Measurements from ENCODE around the gene NKX2-8.

The NKX2-8 gene

DNA sequence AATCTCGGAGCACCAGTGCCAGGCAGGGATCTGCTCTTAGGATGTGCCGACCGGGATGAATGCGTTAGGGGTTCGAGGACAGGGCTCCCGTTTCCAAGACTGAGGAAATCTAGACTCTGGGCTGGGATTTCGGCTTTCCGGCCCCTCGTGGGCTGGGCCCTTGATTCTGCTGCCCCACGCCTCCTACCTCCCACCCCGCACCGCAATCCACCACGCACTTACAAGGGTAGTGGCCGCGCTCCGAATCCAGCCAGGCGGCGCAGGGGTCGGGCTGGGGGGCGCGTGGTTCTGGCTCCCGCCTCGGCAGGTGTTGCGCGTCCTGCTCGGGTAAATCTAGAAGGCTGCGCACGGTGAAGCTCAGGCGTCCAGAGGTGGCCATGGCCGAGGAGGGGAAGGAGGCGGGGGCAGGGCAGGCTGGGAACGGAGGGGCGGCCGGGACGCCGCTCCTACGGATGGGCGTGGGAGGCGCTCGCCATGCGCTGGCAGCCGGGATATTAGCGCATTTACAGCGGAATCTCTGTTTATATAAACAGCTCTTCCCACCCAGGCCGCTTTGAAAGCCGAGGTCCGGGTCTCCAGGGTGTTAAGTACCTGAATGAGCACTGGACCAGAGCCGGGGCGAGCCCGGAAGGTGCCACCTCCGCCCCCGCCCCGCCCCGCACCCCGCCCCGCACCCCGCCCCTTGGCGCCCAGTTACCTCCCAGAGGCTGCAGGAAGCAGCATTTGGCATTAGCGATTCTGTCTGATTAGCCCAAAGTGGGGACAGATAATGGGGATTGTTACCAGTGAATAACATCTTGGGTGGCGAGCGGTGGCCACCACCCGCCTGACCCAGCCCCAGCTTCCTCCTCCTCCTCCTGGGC lies at the start of gene NKX2-8:
NKX2-8 (minus strand) TSS at position 604 of the 863 bp plus-strand sequence; CDS start at position 379, 225 bp downstream.
- Mint-ChIP-seq H3K27me3 (peaks cover 65% of the 10 kb centered on the region), H3K4me3 (no peak within 1 kb of the TSS)

DNA sequence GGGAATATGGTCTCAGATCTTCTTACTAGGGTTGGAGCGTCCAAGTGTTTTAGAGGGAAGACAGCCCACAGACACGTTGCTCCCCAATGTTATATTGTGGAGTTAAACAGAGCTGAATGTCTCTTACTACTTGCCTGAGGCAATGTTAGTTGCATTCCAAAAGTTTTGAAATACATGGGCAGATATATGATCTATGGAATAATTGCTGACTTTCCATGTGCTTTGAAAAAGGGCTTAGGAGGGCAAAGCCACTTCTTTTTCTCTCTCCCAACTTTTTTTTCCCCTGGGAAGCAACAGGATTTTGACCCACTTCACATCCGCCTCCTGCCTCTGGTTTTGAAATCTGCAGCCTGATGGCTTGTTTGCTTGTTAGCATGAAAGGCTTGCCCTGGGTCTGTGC lies 45.6 kb upstream of the NKX2-8 start:
- Mint-ChIP-seq H3K4me3 (no peak overlapping the region), H3K9me3 (peaks cover 12% of the 10 kb centered on the region), H3K36me3 (ENCODE audit: insufficient read depth) (no peaks in the 10 kb centered on the region), H3K27ac (ENCODE audit: low read depth) (no peak overlapping the region), H3K27me3 (no peaks in the 10 kb centered on the region), H3K4me1 (no peaks in the 10 kb centered on the region)
- DNase-seq (ENCODE audit: low spot score in 2 of 2) (no peak), ATAC-seq (replicated peaks; ENCODE audit: extremely low read depth, poor library complexity, severe bottlenecking) (no peak)

More for the DNA sequence above, at the start of gene NKX2-8:
- no peaks in the 10 kb centered on the region for H3K9me3 Mint-ChIP-seq
- DNase-seq (ENCODE audit: low spot score in 2 of 2) (no peak), ATAC-seq (replicated peaks; ENCODE audit: extremely low read depth, poor library complexity, severe bottlenecking) (no peak)
- H3K4me1 Mint-ChIP-seq, result no peaks in the 10 kb centered on the region
- no peaks in the 10 kb centered on the region for H3K36me3 Mint-ChIP-seq (ENCODE audit: insufficient read depth)
- no peak within 1 kb of the TSS for H3K27ac Mint-ChIP-seq (ENCODE audit: low read depth)

DNA sequence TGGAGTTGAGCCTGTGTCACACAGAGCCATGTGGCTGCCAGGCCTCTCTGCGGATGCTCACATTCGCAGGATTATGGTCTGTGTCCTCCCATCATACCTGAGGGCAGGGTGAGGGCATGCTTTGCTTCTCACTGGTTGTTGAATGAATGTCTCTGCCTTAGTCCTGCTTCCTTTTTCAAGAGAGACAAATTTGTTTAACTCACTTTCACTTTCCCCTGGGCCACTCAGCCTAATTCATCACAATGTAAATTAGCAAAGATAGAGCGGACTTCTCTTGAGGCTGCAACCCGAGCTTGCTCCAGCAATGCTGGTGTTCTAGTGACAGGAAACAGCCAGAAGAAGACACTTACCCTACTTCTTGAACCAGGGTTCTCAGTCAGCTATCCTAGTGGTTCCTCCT lies 43.7 kb upstream of the NKX2-8 start:
- Mint-ChIP-seq H3K4me3 (no peak overlapping the region), H3K9me3 (peaks cover 12% of the 10 kb centered on the region), H3K27me3 (no peaks in the 10 kb centered on the region), H3K4me1 (no peaks in the 10 kb centered on the region), H3K36me3 (ENCODE audit: insufficient read depth) (no peaks in the 10 kb centered on the region), H3K27ac (ENCODE audit: low read depth) (no peak overlapping the region)
- ATAC-seq (replicated peaks; ENCODE audit: extremely low read depth, poor library complexity, severe bottlenecking) (no peak), DNase-seq (ENCODE audit: low spot score in 2 of 2) (no peak)

DNA sequence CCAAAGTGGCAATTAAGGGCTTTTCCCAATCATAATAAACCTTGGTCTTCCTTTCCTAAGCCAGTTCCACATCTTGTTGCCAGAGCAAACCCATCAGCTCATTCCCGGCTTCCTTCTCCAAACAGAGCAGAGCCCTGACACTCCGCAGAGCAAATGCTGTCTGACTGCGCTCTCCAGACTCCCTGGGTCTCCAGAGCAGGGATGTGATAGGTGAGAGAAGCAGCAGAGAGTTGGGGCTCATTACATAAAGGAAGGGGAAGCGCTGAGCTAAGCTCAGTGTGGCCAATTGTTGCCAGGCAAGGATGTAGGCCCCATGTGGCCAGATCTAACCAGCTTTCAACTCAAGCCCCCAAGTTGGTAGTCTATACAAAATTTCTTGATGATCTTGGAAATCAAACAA lies 43.0 kb upstream of the NKX2-8 start:
- ATAC-seq (replicated peaks; ENCODE audit: extremely low read depth, poor library complexity, severe bottlenecking), result no peak
- Mint-ChIP-seq H3K9me3 (peaks cover 6% of the 10 kb centered on the region), H3K36me3 (ENCODE audit: insufficient read depth) (no peaks in the 10 kb centered on the region), H3K4me1 (no peaks in the 10 kb centered on the region), H3K4me3 (no peak overlapping the region), H3K27me3 (no peaks in the 10 kb centered on the region), H3K27ac (ENCODE audit: low read depth) (no peak overlapping the region)
- no peak for DNase-seq (ENCODE audit: low spot score in 2 of 2)

DNA sequence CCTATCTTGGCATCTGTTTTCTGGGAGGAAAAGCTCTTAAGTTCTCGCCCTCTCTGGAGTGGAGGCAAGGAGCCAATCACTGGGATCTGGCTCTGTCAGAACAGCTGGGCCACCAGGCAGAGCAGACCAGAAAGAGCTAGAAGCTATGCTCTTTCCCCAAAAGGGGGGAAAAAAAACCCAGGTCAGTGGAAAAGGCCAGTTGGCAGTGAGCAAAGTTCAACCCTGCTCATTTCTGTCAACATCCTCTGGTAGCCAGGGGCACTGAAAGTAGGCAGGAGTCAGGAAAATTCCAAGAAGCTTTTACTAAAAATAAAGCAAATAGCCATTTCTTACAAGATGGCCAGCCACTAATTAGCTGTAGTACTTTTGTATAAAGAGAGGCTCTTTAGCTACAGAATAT lies 42.6 kb upstream of the NKX2-8 start:
- Mint-ChIP-seq H3K9me3 (peaks cover 1% of the 10 kb centered on the region), H3K4me1 (no peaks in the 10 kb centered on the region), H3K27ac (ENCODE audit: low read depth) (no peak overlapping the region), H3K36me3 (ENCODE audit: insufficient read depth) (no peaks in the 10 kb centered on the region), H3K4me3 (no peak overlapping the region), H3K27me3 (no peaks in the 10 kb centered on the region)
- ATAC-seq (replicated peaks; ENCODE audit: extremely low read depth, poor library complexity, severe bottlenecking), result no peak
- DNase-seq (ENCODE audit: low spot score in 2 of 2), result no peak

DNA sequence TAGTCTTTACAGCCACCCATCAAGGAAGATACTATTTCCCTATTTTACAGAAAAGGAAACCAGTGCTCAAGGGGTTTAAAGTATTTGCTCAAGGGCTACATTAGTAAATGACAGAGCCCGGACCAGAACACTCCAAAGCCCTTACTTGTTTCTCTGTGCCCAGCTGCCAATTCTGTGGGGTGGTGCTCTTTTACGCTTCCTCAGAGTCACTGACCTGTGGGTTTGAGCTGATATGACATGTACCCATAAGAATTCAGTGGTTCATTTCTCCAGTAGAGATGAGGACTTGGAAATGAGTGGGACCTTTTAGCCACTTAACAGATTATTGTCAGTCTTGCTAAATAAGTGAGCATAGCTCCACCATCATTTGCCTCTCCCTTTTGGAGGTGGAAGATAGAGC lies 37.4 kb upstream of the NKX2-8 start:
- Mint-ChIP-seq H3K27ac (ENCODE audit: low read depth) (no peak overlapping the region), H3K9me3 (no peaks in the 10 kb centered on the region)
- no peak for DNase-seq (ENCODE audit: low spot score in 2 of 2)

DNA sequence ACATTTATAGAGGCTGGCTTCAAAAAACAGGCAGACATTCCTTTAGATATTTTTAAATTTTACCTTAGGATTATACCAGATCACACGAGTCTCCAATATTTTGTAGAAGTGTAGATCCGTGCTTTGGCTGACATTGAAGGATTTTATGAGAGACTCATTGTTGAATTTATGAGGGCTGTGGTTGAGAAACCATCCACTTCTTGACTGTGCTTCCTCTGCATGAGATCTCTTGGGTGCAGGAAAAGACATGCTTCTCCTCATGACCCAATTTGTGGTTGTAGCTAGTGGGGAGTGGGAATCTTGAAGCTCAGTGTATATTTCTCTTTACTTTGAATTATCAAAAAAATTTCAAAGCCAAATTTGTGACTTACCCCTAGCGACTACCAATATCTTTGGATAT lies 36.7 kb upstream of the NKX2-8 start:
- no peaks in the 10 kb centered on the region for H3K9me3 Mint-ChIP-seq
- no peaks in the 10 kb centered on the region for H3K4me1 Mint-ChIP-seq
- no peaks in the 10 kb centered on the region for H3K27me3 Mint-ChIP-seq

More for the DNA sequence above, 37.4 kb upstream of the NKX2-8 start:
- Mint-ChIP-seq H3K4me1 (no peaks in the 10 kb centered on the region), H3K36me3 (ENCODE audit: insufficient read depth) (peaks cover 2% of the 10 kb centered on the region), H3K4me3 (no peak overlapping the region), H3K27me3 (no peaks in the 10 kb centered on the region)
- no peak for ATAC-seq (replicated peaks; ENCODE audit: extremely low read depth, poor library complexity, severe bottlenecking)

DNA sequence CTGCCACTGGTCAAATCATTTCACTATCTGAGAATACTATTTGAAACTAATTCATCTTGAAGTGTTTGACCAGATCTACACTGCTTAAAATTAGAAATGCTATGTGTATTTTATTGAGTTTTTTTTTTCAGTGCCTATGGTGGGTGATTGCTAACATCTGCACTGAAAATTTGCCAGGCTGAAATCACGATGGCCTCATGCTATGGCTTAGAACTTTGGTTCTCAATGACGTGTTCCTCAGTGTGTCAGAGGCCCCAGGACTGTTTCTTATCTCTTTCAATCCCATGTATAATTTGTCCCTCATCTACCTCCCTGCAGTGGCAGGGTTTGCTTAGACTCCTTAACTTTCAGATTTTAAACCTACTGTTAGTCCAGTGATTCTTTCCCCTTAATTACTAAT lies 36.2 kb upstream of the NKX2-8 start:
- DNase-seq (ENCODE audit: low spot score in 2 of 2), result no peak
- no peak overlapping the region for H3K4me3 Mint-ChIP-seq
- no peaks in the 10 kb centered on the region for H3K4me1 Mint-ChIP-seq
- peaks cover 2% of the 10 kb centered on the region for H3K36me3 Mint-ChIP-seq (ENCODE audit: insufficient read depth)
- no peaks in the 10 kb centered on the region for H3K27me3 Mint-ChIP-seq
- ATAC-seq (replicated peaks; ENCODE audit: extremely low read depth, poor library complexity, severe bottlenecking), result no peak
- H3K9me3 Mint-ChIP-seq, result no peaks in the 10 kb centered on the region
- no peak overlapping the region for H3K27ac Mint-ChIP-seq (ENCODE audit: low read depth)

More for the DNA sequence above, 36.7 kb upstream of the NKX2-8 start:
- H3K36me3 Mint-ChIP-seq (ENCODE audit: insufficient read depth), result peaks cover 2% of the 10 kb centered on the region
- no peak overlapping the region for H3K4me3 Mint-ChIP-seq
- no peak for DNase-seq (ENCODE audit: low spot score in 2 of 2)
- no peak overlapping the region for H3K27ac Mint-ChIP-seq (ENCODE audit: low read depth)
- ATAC-seq (replicated peaks; ENCODE audit: extremely low read depth, poor library complexity, severe bottlenecking), result no peak

DNA sequence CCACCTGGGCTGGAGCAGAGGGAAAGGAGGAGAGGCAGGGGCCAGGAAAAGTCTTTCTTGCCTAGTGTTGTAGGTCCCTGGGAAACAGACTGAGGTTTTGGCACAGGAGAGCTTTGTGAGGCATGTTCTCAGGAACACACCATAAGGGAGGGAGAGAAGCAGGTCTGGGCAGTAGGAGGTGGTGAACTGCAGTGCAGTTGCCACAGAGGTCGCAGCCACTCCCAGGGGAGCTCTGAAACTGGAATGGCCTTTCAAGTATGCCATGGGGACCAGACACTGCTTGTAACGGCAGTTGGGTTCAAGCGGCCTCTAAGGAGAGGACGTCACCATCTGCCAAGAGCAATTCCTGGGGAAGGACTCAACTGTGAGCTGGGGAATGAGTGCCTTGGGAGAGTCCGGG lies 35.4 kb upstream of the NKX2-8 start:
- Mint-ChIP-seq H3K27me3 (no peaks in the 10 kb centered on the region), H3K36me3 (ENCODE audit: insufficient read depth) (peaks cover 2% of the 10 kb centered on the region), H3K4me3 (no peak overlapping the region), H3K9me3 (no peaks in the 10 kb centered on the region), H3K4me1 (no peaks in the 10 kb centered on the region), H3K27ac (ENCODE audit: low read depth) (no peak overlapping the region)
- DNase-seq (ENCODE audit: low spot score in 2 of 2) (no peak), ATAC-seq (replicated peaks; ENCODE audit: extremely low read depth, poor library complexity, severe bottlenecking) (no peak)

DNA sequence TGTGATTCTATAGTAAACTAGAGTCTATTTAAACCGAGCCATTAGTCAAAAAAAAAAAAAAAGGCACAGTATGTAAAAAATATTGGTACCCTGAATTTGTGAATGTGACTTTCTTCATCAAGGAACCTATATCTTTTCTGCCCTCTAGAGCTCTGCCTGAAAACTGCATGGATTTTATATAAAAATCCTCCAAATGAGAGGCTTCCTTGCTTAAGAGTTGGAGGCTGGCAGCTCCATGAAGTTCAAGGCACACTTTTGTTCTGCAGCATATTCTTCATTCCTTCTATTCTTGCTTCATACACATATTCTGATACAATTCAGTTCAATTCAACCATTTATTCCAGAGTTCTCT lies 23.1 kb upstream of the NKX2-8 start:
- Mint-ChIP-seq H3K4me3 (no peak overlapping the region), H3K4me1 (no peaks in the 10 kb centered on the region), H3K27me3 (no peaks in the 10 kb centered on the region), H3K36me3 (ENCODE audit: insufficient read depth) (no peaks in the 10 kb centered on the region), H3K27ac (ENCODE audit: low read depth) (no peak overlapping the region), H3K9me3 (no peaks in the 10 kb centered on the region)
- no peak for ATAC-seq (replicated peaks; ENCODE audit: extremely low read depth, poor library complexity, severe bottlenecking)
- no peak for DNase-seq (ENCODE audit: low spot score in 2 of 2)

DNA sequence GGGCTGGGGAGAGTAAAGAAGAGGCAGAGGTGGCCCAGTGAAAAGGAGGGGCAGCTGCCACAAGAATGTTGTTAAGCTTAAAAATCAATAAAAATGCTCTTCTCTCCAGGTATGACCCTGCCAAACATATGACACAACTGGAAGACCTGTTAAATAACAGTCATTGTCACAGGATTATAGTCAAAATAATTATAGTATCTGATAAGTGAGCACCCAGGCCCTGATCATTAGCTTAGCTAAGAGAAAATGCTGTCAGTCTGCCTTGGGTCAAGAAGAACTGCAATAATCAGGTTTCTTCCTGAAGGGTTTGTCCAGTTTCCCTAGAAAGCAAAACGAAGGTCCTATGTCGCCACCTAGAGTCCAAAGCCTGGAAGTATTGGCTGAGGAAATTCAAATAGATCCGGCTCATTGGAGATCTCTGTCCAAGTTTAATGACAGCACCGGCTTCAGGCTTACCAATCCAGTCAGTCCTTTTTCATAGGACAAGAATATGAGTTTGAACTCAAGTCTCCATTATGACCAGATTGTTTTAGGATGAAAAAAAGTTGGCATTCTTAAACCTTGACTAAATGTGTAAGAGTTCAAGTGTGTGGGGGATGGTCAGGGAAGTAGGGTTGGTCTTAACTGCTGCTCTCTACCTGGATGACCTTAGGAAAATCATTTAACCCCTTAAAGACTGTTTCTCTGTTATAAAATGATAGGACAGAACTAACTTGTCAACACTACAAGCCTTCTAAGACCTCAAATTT lies 22.5 kb upstream of the NKX2-8 start:
- H3K4me1 Mint-ChIP-seq, result no peaks in the 10 kb centered on the region
- ATAC-seq (replicated peaks; ENCODE audit: extremely low read depth, poor library complexity, severe bottlenecking), result no peak
- H3K36me3 Mint-ChIP-seq (ENCODE audit: insufficient read depth), result no peaks in the 10 kb centered on the region
- no peaks in the 10 kb centered on the region for H3K27me3 Mint-ChIP-seq
- no peak for DNase-seq (ENCODE audit: low spot score in 2 of 2)
- no peak overlapping the region for H3K27ac Mint-ChIP-seq (ENCODE audit: low read depth)
- H3K4me3 Mint-ChIP-seq, result no peak overlapping the region
- no peaks in the 10 kb centered on the region for H3K9me3 Mint-ChIP-seq

DNA sequence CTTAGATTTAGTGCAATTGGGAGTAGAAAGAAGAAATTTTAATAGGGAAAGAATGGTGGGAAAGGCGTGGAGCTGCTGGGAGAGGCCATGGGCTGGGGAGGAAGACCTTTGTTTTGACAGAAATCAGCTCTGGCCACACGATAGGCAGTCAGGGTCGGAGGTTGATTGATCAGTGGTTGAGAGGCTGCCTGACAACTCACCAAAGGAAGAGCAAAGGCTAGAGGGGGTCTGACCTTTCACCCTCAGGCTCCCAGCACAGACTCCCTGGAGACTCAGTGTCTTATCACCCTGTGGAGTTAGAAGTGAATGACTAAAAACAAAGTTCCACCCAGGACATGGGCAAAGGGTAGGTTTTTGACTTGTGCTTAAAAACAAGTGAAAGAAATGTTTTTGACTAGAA lies 18.0 kb upstream of the NKX2-8 start:
- Mint-ChIP-seq H3K36me3 (ENCODE audit: insufficient read depth) (no peaks in the 10 kb centered on the region), H3K4me1 (no peaks in the 10 kb centered on the region), H3K9me3 (no peaks in the 10 kb centered on the region), H3K27me3 (peaks cover 5% of the 10 kb centered on the region), H3K4me3 (no peak overlapping the region), H3K27ac (ENCODE audit: low read depth) (no peak overlapping the region)
- no peak for DNase-seq (ENCODE audit: low spot score in 2 of 2)
- ATAC-seq (replicated peaks; ENCODE audit: extremely low read depth, poor library complexity, severe bottlenecking), result no peak

DNA sequence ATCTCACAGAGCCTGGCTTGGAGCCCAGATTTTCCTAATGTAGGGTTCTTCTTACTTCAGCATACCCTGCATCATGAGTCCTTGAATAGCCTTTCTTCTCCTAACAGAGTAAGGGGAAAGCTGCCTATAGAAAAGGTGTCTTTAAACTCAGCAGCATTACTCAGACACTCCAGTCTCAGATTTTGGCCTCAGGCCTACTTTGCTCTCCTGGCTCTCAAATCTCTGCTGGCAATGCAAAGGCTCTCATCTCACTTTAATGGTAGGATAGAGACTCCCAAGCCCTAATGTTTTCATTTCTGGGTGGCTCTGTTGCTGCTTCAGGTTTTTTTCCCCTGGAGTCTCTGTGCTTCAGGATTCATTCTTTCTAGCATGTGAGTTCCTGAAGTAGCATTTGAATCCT lies 9.1 kb upstream of the NKX2-8 start:
- H3K36me3 Mint-ChIP-seq (ENCODE audit: insufficient read depth), result peaks cover 1% of the 10 kb centered on the region
- DNase-seq (ENCODE audit: low spot score in 2 of 2), result no peak
- no peak for ATAC-seq (replicated peaks; ENCODE audit: extremely low read depth, poor library complexity, severe bottlenecking)
- H3K4me1 Mint-ChIP-seq, result no peaks in the 10 kb centered on the region
- no peaks in the 10 kb centered on the region for H3K9me3 Mint-ChIP-seq
- H3K4me3 Mint-ChIP-seq, result no peak overlapping the region
- no peak overlapping the region for H3K27ac Mint-ChIP-seq (ENCODE audit: low read depth)
- H3K27me3 Mint-ChIP-seq, result peaks cover 60% of the 10 kb centered on the region
